Central memory CD8-positive, alpha-beta T cell (primary cell): Measurements from ENCODE around the gene EFNB2.

Source experiments
- ATAC-seq: fragments of 150-1000 bp; cut with Tn5 transposase; replicated peaks from 2 replicates; pipeline ENCODE4 v1.10.0; 2022; ENCODE audit warnings: mild to moderate bottlenecking, moderate FRiP score, moderate number of reproducible peaks; ENCODE audit not compliant: poor library complexity, severe bottlenecking; ENCODE audit errors: extremely low read depth
- DNase-seq, 2 donors: peaks; one replicate each; pipeline ENCODE4 v3.0.0; 2021; ENCODE audit warnings: low spot score in 2 of 2
- H3K27ac Mint-ChIP-seq: one replicate; pipeline ENCODE4 v1.8.0; 2022; ENCODE audit warnings: low read depth, mild to moderate bottlenecking, moderate library complexity, mixed read lengths
- H3K27me3 Mint-ChIP-seq: one replicate; pipeline ENCODE4 v1.8.0; 2022; ENCODE audit warnings: mixed read lengths
- H3K36me3 Mint-ChIP-seq: one replicate; pipeline ENCODE4 v1.8.0; 2022; ENCODE audit warnings: mild to moderate bottlenecking, moderate library complexity, mixed read lengths; ENCODE audit not compliant: insufficient read depth
- H3K4me1 Mint-ChIP-seq: one replicate; pipeline ENCODE4 v1.8.0; 2022; ENCODE audit warnings: mixed read lengths
- H3K4me3 Mint-ChIP-seq: one replicate; pipeline ENCODE4 v1.8.0; 2022; ENCODE audit warnings: mild to moderate bottlenecking, moderate library complexity, mixed read lengths
- H3K9me3 Mint-ChIP-seq: one replicate; pipeline ENCODE4 v1.8.0; 2022; ENCODE audit warnings: mixed read lengths

The EFNB2 gene

DNA sequence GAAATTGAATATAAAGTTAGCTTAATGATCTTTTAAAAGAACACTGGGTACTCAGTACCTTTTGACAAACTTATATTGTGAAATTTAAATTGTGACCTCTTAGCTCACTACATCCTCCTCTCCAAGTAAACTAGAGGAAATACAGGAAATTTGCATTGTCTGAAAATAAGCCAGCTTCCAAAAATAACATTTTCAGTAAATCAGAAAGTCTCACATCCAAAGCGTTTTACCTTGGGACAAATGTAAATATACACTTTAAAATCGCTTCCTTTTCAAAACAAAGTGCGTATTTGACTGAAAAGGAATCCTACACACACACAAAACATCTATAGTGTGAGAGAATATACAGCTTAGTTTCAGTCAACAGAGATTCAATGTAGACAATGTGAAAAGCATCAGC, 2.1 kb upstream of the EFNB2 start:
- Mint-ChIP-seq H3K27ac (no peak overlapping the region), H3K36me3 (peaks cover 17% of the 10 kb centered on the region), H3K9me3 (no peaks in the 10 kb centered on the region), H3K4me1 (peaks cover 19% of the 10 kb centered on the region), H3K27me3 (peaks cover 19% of the 10 kb centered on the region), H3K4me3 (no peak overlapping the region)
- ATAC-seq (no peak), DNase-seq (no peak)

DNA sequence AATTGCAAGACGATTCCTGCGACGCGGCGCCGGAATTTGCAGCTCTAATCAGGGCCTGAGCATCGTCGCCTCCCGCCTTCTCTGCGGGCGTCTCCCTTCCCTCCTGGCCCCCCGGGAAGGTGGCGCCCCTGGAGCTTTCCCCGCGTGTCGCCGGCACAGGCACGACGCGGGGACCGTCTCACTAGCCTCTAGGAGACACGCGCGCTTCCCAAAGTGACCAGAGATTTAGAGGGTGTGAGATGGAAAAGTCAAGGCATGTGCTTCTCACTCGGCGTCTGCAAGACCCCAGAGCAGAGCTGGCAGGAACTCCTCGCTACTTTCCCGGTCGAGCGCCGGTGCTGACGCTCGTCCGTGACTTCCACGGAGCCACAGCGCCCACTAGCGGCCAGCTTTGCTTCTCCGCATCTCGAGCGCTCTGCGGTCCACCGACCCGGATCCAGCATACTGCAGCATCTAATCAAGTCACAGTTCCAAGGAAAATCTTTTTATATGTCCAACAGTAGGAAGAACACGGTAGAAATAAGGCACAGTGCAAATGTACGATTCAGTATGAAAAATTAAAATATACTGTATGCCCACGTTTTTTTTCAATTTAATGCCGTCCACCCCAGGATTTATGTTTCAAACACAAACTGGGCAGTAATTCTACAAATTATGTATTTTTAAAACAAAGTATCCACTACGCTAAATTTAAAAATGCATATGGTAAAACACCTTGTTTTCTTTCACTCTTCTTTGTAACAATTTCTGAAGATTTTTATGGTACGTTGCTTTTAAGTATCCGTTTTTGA, 977 bp upstream of the EFNB2 start:
- Mint-ChIP-seq H3K9me3 (no peaks in the 10 kb centered on the region), H3K36me3 (peaks cover 14% of the 10 kb centered on the region), H3K27me3 (peaks cover 30% of the 10 kb centered on the region), H3K4me1 (peaks cover 19% of the 10 kb centered on the region), H3K27ac (peak overlapping the region; percentile 32), H3K4me3 (peak overlapping the region; percentile 89)
- DNase-seq, result peak; percentile 70 to 91
- peak; percentile 61 for ATAC-seq

DNA sequence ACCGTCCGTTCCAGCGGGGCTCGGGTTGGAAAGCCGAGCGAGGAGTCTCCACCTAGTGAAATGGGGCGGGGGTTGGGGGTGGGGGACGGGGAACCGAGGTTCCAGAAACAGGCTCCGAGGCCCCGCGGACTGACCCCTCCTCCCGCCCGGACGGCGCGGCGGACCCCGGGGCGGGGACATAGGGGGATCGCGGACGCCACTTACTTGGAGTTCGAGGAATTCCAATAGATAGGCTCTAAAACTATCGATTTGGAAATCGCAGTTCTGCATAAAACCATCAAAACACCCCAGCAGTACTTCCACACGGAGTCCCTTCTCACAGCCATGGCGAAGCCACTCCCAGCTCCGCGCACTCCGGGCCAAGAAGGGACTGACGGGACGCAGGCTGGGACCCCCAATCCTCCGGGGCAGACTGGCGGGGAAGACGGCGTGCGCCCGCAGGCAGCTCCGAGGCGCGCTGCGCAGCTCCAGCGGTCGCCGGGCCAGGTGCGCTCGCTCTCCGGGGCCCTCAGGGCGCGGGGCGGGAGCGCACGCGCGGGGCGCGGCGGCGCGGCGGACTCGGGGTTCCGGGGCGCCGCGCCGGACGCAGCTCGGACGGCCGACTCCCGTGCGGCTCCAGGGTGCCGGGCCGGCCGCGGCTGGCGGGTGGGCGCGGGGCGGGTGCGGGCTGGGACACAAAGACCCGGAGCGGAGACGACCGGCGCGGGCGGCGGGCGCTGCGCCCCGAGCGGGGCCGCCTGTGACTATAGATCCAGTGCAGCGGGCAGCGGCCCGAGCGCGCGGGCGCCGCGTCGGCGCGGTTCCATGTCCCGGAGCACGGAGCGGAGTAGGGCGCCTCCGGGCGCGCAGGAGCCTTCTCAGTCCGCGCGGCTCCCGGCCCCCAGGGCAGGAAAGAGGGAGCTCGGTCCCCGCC, 567 bp downstream of the EFNB2 start:
- H3K27me3 Mint-ChIP-seq, result peaks cover 46% of the 10 kb centered on the region
- peak overlapping the region; percentile 89 for H3K4me3 Mint-ChIP-seq
- no peaks in the 10 kb centered on the region for H3K9me3 Mint-ChIP-seq
- DNase-seq, result peak; percentile 11 to 17
- ATAC-seq, result peak; percentile 15
- H3K27ac Mint-ChIP-seq, result no peak overlapping the region
- H3K36me3 Mint-ChIP-seq, result peaks cover 6% of the 10 kb centered on the region
- peaks cover 19% of the 10 kb centered on the region for H3K4me1 Mint-ChIP-seq

DNA sequence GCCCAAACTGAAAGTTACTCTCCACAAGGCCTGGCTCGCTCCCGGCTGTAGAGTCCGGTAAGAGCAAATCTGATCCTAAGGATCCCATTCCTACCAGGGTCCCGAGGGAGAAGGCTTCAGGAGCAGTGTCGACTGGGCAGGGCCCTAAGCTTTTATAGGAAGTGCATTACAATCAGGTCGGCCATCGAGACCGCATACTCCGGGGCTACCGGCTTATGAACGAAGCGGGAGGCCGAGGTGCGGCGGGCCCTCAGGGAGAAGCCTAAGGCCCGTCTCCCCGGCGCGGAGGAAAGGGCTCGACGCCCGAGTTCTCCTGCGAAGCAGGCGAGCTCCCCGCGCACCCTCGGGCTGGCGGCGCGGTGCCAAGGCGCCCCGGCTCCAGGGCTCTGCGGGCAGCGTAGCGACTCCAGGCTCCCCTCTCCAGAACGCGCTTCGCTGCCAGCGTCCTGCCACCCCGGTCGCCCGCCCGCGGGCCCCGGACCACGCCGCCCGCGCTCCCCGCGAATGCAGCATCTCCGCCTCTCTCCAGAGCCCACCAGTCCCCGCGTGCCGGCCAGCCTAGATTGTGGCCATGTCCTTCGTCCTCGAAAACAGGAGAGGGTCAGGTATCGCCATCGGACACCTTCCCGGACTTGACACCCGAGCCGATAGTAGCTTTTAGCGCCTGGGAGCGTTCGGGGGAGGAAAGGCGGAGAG, 1.4 kb downstream of the EFNB2 start:
- Mint-ChIP-seq H3K9me3 (no peaks in the 10 kb centered on the region), H3K4me3 (peak overlapping the region; percentile 89), H3K36me3 (peaks cover 6% of the 10 kb centered on the region), H3K4me1 (peaks cover 19% of the 10 kb centered on the region), H3K27me3 (peaks cover 54% of the 10 kb centered on the region), H3K27ac (no peak overlapping the region)
- no peak for DNase-seq
- no peak for ATAC-seq

DNA sequence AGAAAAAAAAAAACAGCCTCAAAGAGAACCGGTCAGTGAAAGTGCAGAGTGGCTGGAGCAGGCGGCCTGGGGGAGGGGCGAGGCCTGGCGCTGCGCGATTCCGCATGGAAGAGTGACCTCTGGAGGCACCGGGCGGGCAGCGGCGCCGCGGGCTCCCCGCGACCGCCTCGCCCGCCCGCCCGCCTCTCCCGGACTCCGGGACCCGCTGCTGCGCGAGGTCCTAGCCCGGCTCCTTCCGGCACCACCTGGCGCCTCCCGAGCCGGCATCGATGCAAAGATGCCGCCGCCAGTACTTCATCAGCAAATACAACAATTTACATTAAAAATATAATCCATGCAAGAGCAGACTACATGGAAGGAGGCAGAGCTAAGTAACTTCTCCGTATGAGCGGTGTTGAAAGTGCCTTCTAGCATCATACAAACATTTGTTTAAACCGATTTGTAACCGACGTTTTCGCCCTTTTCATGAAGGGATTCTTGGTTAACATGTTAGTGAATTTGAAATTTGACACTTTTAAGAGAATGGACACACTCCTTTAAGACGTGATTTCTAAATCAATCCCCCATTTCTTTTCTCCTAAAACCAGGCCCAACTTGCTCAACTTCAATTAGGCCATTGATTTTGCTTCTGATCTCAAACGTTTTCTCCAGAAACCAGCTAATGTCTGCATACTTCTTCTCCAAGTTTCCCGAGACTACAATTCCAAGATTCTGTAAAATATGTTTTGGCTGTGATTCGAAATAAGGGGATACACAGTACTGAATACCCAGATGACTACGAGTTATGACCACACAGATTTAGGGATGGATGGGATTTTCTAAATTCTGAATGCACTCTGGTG, 2.1 kb downstream of the EFNB2 start:
- Mint-ChIP-seq H3K27ac (no peak overlapping the region), H3K36me3 (peaks cover 6% of the 10 kb centered on the region), H3K9me3 (no peaks in the 10 kb centered on the region), H3K4me3 (peak overlapping the region; percentile 89), H3K4me1 (peaks cover 19% of the 10 kb centered on the region), H3K27me3 (peaks cover 61% of the 10 kb centered on the region)
- no peak for DNase-seq
- ATAC-seq, result no peak

GRCh38 chr13:106532111-106532929, 3.1 kb downstream of the EFNB2 start:
- Mint-ChIP-seq H3K36me3 (peaks cover 6% of the 10 kb centered on the region), H3K9me3 (no peaks in the 10 kb centered on the region), H3K4me1 (peaks cover 19% of the 10 kb centered on the region), H3K27me3 (peaks cover 66% of the 10 kb centered on the region), H3K4me3 (peak overlapping the region; percentile 22), H3K27ac (no peak overlapping the region)
- DNase-seq (no peak), ATAC-seq (no peak)

GRCh38 chr13:106530980-106531481, 4.4 kb downstream of the EFNB2 start:
- Mint-ChIP-seq H3K27ac (no peak overlapping the region), H3K36me3 (peaks cover 2% of the 10 kb centered on the region), H3K9me3 (no peaks in the 10 kb centered on the region), H3K27me3 (peaks cover 76% of the 10 kb centered on the region), H3K4me3 (no peak overlapping the region), H3K4me1 (peaks cover 14% of the 10 kb centered on the region)
- ATAC-seq, result no peak
- DNase-seq, result no peak

DNA sequence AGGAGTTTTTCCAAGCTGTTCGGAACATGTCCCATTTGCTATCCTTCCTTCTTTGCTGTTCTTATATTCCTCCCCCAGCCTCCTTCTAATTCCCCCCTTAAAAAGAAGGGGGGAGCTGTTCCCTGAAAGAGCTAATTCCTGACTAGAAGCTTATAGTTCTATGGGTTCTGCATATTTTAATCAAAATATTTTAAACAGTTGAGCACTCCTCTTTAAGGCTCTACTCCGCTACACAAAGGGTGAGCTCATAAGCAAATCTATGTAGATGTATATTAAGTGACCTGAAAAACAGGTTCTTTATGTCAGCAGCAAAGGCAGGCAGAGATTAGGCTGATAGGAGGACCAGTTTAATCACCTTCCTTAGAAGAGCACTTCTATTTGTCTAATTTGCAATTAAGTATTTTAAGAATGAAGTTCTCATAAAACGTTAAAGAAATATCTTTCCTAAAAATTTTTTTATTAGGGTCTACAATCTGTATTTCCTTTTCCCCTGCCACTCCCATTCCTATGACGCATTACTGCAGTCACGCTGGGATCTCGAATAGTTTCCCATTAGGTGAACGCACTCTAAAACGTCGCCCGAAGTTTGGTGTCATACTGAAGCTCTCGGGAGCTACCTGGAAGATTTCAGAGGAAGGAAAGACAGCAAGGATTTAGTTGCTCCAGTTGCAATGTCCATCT, 5.2 kb downstream of the EFNB2 start:
- H3K27me3 Mint-ChIP-seq, result peaks cover 83% of the 10 kb centered on the region
- DNase-seq, result no peak
- H3K4me1 Mint-ChIP-seq, result peaks cover 14% of the 10 kb centered on the region

DNA sequence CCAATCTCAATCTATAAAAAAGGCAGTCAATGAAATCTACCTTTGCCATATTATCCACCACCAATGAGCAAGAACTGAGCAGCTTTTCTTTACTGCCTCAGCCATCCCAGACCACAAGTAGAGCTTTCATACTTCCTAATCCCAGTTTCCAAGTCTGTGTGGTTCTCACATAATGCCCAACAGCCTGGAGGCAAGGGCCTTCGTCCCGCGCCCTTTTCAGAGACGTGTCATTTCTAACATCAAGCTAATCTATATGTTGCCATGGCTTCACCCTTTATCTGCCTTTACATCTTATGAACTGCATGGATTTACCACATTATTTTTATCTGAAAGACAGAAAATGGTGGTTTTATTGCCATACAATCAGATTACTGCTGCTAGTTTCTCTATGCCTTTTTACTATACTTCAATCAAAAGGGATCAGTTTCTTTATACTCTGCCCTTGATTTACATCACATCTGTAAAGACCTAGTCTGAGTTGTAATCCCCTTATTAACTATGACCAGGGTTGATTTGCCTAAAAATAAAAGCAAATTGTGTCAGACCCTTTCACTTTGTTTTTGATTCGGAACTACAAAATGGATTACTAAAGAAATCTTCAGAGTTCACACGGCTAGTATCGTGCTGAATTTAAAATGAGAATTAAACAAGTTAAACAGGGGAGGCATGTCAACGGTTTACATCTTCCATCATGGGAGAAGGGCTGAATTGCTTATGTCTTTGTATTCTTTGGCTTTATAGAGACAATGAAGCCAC, 5.9 kb downstream of the EFNB2 start:
- no peak for DNase-seq
- no peak for ATAC-seq
- Mint-ChIP-seq H3K4me1 (peaks cover 14% of the 10 kb centered on the region), H3K36me3 (no peaks in the 10 kb centered on the region), H3K27ac (no peak overlapping the region), H3K9me3 (no peaks in the 10 kb centered on the region), H3K4me3 (no peak overlapping the region), H3K27me3 (peaks cover 88% of the 10 kb centered on the region)

More for the DNA sequence above, 5.2 kb downstream of the EFNB2 start:
- ATAC-seq, result no peak
- Mint-ChIP-seq H3K9me3 (no peaks in the 10 kb centered on the region), H3K27ac (no peak overlapping the region), H3K36me3 (no peaks in the 10 kb centered on the region), H3K4me3 (no peak overlapping the region)

- no peak overlapping the region for H3K27ac Mint-ChIP-seq
- DNase-seq (no peak), ATAC-seq (no peak)
- no peak overlapping the region for H3K4me3 Mint-ChIP-seq
- H3K27me3 Mint-ChIP-seq, result peaks cover 88% of the 10 kb centered on the region
- no peaks in the 10 kb centered on the region for H3K9me3 Mint-ChIP-seq
- peaks cover 14% of the 10 kb centered on the region for H3K4me1 Mint-ChIP-seq
- H3K36me3 Mint-ChIP-seq, result no peaks in the 10 kb centered on the region
These were observed 6.6 kb downstream of the EFNB2 start for GRCh38 chr13:106528718-106529414.
